Measurements from ENCODE around the gene SCAMP4. TPM values are rescaled to one million over a fixed set of nuclear protein-coding genes. Genes with fewer than 3 reads are reported as not detected.

SCAMP4 gene
- polyA plus RNA-seq, 1 of the 3 experiments (the other 2 are of a cell fraction): 30.0 TPM

GRCh38 chr19:1922803-1923202, 17.6 kb downstream of the SCAMP4 start:
- H3K9me2 ChIP-seq: no peaks in the 10 kb centered on the region
- H3K79me2 ChIP-seq (ENCODE audit: insufficient read depth): no peaks in the 10 kb centered on the region
- H3K4me3 ChIP-seq (ENCODE audit: low read depth in 2 of 2, low read length in 1 of 2): no peak overlapping the region
- H3K4me1 ChIP-seq (ENCODE audit: control insufficient read depth in 1 of 2, insufficient read depth in 2 of 2, low read depth in 1 of 2, low read length in 1 of 2): no peaks in the 10 kb centered on the region
- no peaks in the 10 kb centered on the region for H3F3A ChIP-seq (replicated peaks; ENCODE audit: insufficient read depth)
- ChIA-PET POLR2A (no interaction called here), CTCF (interaction anchor here (1.1 to 1.8 kb wide), 2 partner anchors 25 to 387 kb away, joined by 3 read pairs; no protein-coding TSS in a partner anchor)
- WGBS (ENCODE audit: low lambda C conversion rate): 92% methylated on average over 19 of the region's 23 CpGs
- H3K27me3 ChIP-seq (ENCODE audit: insufficient read depth): no peaks in the 10 kb centered on the region
- no peak overlapping the region for H2AFZ ChIP-seq (ENCODE audit: low read depth)
- DNase-seq: no peak
- no peaks in the 10 kb centered on the region for H3K9me3 ChIP-seq
- peaks cover 0 to 34% of the 10 kb centered on the region in 2 experiments for H3K36me3 ChIP-seq (replicated peaks in 1 of 2; ENCODE audit: control insufficient read depth in 1 of 2, insufficient read depth in 2 of 2, low read length in 1 of 2)
- TF ChIP-seq JUND (IDR thresholded peaks at IDR 0.05) (no peak), REST (IDR thresholded peaks at IDR 0.05; ENCODE audit: low read depth, low read length) (no peak), YY1 (IDR thresholded peaks at IDR 0.05; ENCODE audit: low read depth) (no peak), PBX3 (IDR thresholded peaks at IDR 0.05) (no peak), RXRA (IDR thresholded peaks at IDR 0.05; ENCODE audit: borderline replicate concordance, low read depth) (no peak), NFIC (IDR thresholded peaks at IDR 0.05; ENCODE audit: borderline replicate concordance) (no peak)
- no peak overlapping the region for H3K27ac ChIP-seq (ENCODE audit: low read depth in 2 of 2, low read length in 1 of 2)
- H3K4me2 ChIP-seq: no peak overlapping the region
- no peak overlapping the region for H3K9ac ChIP-seq
- no peaks in the 10 kb centered on the region for H4K20me1 ChIP-seq (ENCODE audit: insufficient read depth)

GRCh38 chr19:1923319-1923718, 18.1 kb downstream of the SCAMP4 start:
- Histone ChIP-seq H2AFZ (ENCODE audit: low read depth) (no peak overlapping the region), H3K9ac (no peak overlapping the region), H3K36me3 (replicated peaks in 1 of 2; ENCODE audit: control insufficient read depth in 1 of 2, insufficient read depth in 2 of 2, low read length in 1 of 2) (peaks cover 0 to 30% of the 10 kb centered on the region in 2 experiments), H3K27ac (ENCODE audit: low read depth in 2 of 2, low read length in 1 of 2) (no peak overlapping the region), H3K9me2 (no peaks in the 10 kb centered on the region), H3F3A (replicated peaks; ENCODE audit: insufficient read depth) (no peaks in the 10 kb centered on the region), H3K4me2 (no peak overlapping the region), H4K20me1 (ENCODE audit: insufficient read depth) (no peaks in the 10 kb centered on the region), H3K4me3 (ENCODE audit: low read depth in 2 of 2, low read length in 1 of 2) (no peak overlapping the region), H3K9me3 (no peaks in the 10 kb centered on the region), H3K79me2 (ENCODE audit: insufficient read depth) (no peaks in the 10 kb centered on the region), H3K4me1 (ENCODE audit: control insufficient read depth in 1 of 2, insufficient read depth in 2 of 2, low read depth in 1 of 2, low read length in 1 of 2) (no peaks in the 10 kb centered on the region), H3K27me3 (ENCODE audit: insufficient read depth) (no peaks in the 10 kb centered on the region)
- ChIA-PET CTCF (interaction anchor here (1.1 to 1.8 kb wide), 3 partner anchors 26 to 386 kb away, joined by 3 read pairs; no protein-coding TSS in a partner anchor), POLR2A (no interaction called here)
- no peak for DNase-seq
- 92% methylated on average over 7 of the region's 8 CpGs for WGBS (ENCODE audit: low lambda C conversion rate)
- TF ChIP-seq TEAD4 (IDR thresholded peaks at IDR 0.05; ENCODE audit: borderline replicate concordance, insufficient read depth): no peak
- TF ChIP-seq REST (IDR thresholded peaks at IDR 0.05; ENCODE audit: low read depth, low read length): no peak
- no peak for TF ChIP-seq EZH2phosphoT487 (IDR thresholded peaks at IDR 0.05; ENCODE audit: borderline replicate concordance, low read depth)
- TF ChIP-seq ZBTB33 (IDR thresholded peaks at IDR 0.05; ENCODE audit: borderline replicate concordance, low read depth): no peak
- TF ChIP-seq ELF1 (IDR thresholded peaks at IDR 0.05): no peak
- no peak for TF ChIP-seq TCF12 (IDR thresholded peaks at IDR 0.05)
- TF ChIP-seq IRF3 (IDR thresholded peaks at IDR 0.05; ENCODE audit: low read depth, low read length): no peak
- TF ChIP-seq USF2 (IDR thresholded peaks at IDR 0.05; ENCODE audit: borderline replicate concordance, low read depth, low read length): no peak
- TF ChIP-seq POLR2AphosphoS5 (IDR thresholded peaks at IDR 0.05; ENCODE audit: low read depth, low read length): no peak
- no peak for TF ChIP-seq FOSL2 (IDR thresholded peaks at IDR 0.05; ENCODE audit: borderline replicate concordance, low read depth)
